Measurements from ENCODE around the gene CES3. TPM values are rescaled to one million over a fixed set of nuclear protein-coding genes. Genes with fewer than 3 reads are reported as not detected.
A peak's percentile ranks its signal among the peaks of the same experiment; 100 is the strongest.

Gene CES3
- 1 to 10 TPM in 5 of 9 donors, under 1 TPM in 3, not detected in 1; 0.23 to 1.7 (median 1.2) TPM for total RNA-seq
- polyA plus RNA-seq = under 1 TPM; 0.22 to 0.67 (median 0.48) TPM
- long read RNA-seq, donor 1 = 0 reads
- long read RNA-seq, donor 2 = 0 reads
- long read RNA-seq, donor 3 = 0 reads
- long read RNA-seq, donor 4 = 0 reads
- long read RNA-seq, donor 5, partial matches to known transcripts = 0 of 1 reads
- long read RNA-seq, donor 5, other reads (novel, unspliced or antisense) = 1 of 1 reads
- long read RNA-seq, donor 6 = 0 reads
- long read RNA-seq, donor 7 = 0 reads
- long read RNA-seq, donor 8 = 0 reads
- long read RNA-seq, donor 9 = 0 reads
- long read RNA-seq, donor 10, partial matches to known transcripts = 0 of 1 reads
- long read RNA-seq, donor 10, other reads (novel, unspliced or antisense) = 0 of 1 reads

GRCh38 chr16:66961065-66961744, at the start of gene CES3:
CES3 (plus strand) TSS chr16:66961266; CDS start chr16:66961308, 42 bp downstream.
- TF ChIP-seq CTCF (IDR thresholded peaks at IDR 0.05) (peak; percentile 49 to 71 (median 64)), POLR2A (IDR thresholded peaks at IDR 0.05) (no peak)
- peak within 1 kb of the TSS in 1 of 5 donors; percentile 53 for H3K27ac ChIP-seq
- no peaks in the 10 kb centered on the region for H3K4me1 ChIP-seq (replicated peaks in 1 of 2)
- peak in 6 of 7 donors; percentile 58 to 85 (median 76) for DNase-seq
- no peaks in the 10 kb centered on the region for H3K36me3 ChIP-seq (replicated peaks in 1 of 2)
- intact Hi-C loops (cut with DNase I) = no loop called here
- H3K4me3 ChIP-seq = no peak within 1 kb of the TSS
- H3K27me3 ChIP-seq = no peaks in the 10 kb centered on the region
- WGBS, 4 donors = 62 to 68% (median 65%) methylated on average over 14 to 16 of the region's 16 CpGs
- no peaks in the 10 kb centered on the region for H3K9me3 ChIP-seq (replicated peaks in 1 of 3)

GRCh38 chr16:66911801-66912200, 49.3 kb upstream of the CES3 start:
- Histone ChIP-seq H3K27ac (no peak overlapping the region), H3K27me3 (no peaks in the 10 kb centered on the region), H3K4me3 (no peak overlapping the region), H3K4me1 (replicated peaks in 1 of 2) (no peaks in the 10 kb centered on the region), H3K9me3 (replicated peaks in 1 of 3) (no peaks in the 10 kb centered on the region), H3K36me3 (replicated peaks in 1 of 2) (no peaks in the 10 kb centered on the region)
- TF ChIP-seq POLR2A (IDR thresholded peaks at IDR 0.05) = no peak
- no peak for TF ChIP-seq CTCF (IDR thresholded peaks at IDR 0.05)
- no peak for DNase-seq
- intact Hi-C loops (cut with DNase I) = no loop called here
- WGBS, 4 donors = 92 to 96% (median 95%) methylated on average over 5 to 8 of the region's 8 CpGs

GRCh38 chr16:66913081-66913480, 48.0 kb upstream of the CES3 start:
- Histone ChIP-seq H3K27ac (no peak overlapping the region), H3K36me3 (replicated peaks in 1 of 2) (no peaks in the 10 kb centered on the region), H3K9me3 (replicated peaks in 1 of 3) (no peaks in the 10 kb centered on the region), H3K4me1 (replicated peaks in 1 of 2) (no peaks in the 10 kb centered on the region), H3K4me3 (no peak overlapping the region), H3K27me3 (no peaks in the 10 kb centered on the region)
- intact Hi-C loops (cut with DNase I) = no loop called here
- DNase-seq = no peak
- WGBS, 4 donors = 51 to 64% (median 58%) methylated on average over 9 to 10 of the region's 10 CpGs
- no peak for TF ChIP-seq POLR2A (IDR thresholded peaks at IDR 0.05)
- TF ChIP-seq CTCF (IDR thresholded peaks at IDR 0.05) = no peak

GRCh38 chr16:66913711-66914110, 47.4 kb upstream of the CES3 start:
- no peak for DNase-seq
- intact Hi-C loops (cut with DNase I) = no loop called here
- TF ChIP-seq CTCF (IDR thresholded peaks at IDR 0.05) (no peak), POLR2A (IDR thresholded peaks at IDR 0.05) (no peak)
- WGBS, 4 donors = 60 to 85% (median 79%) methylated on average over 2 to 4 of the region's 4 CpGs
- no peak overlapping the region for H3K4me3 ChIP-seq
- no peaks in the 10 kb centered on the region for H3K4me1 ChIP-seq (replicated peaks in 1 of 2)
- no peaks in the 10 kb centered on the region for H3K9me3 ChIP-seq (replicated peaks in 1 of 3)
- H3K36me3 ChIP-seq (replicated peaks in 1 of 2) = no peaks in the 10 kb centered on the region
- no peaks in the 10 kb centered on the region for H3K27me3 ChIP-seq
- H3K27ac ChIP-seq = no peak overlapping the region
